Epithelial cell of prostate (primary cell): ENCODE data around the gene KBTBD3.
"Not testable (repeated sequence)": the region's sequence is repeated elsewhere in the genome, so short reads cannot be mapped to it uniquely, and the experiment has no call there.

Source experiments
- DNase-seq: peaks from one replicate; pipeline ENCODE4 v3.0.0-alpha.2; 2011; ENCODE audit warnings: low read depth, low spot score
- H3K27ac ChIP-seq: fragments of 450-650 bp; 2 replicates; pipeline ENCODE4 v1.5.1; 2017; ENCODE audit warnings: mild to moderate bottlenecking

The KBTBD3 gene

GRCh38 chr11:106014035-106014434 lies 63.1 kb downstream of the KBTBD3 start:
- no peak overlapping the region for H3K27ac ChIP-seq
- DNase-seq, result no peak

GRCh38 chr11:106012744-106013143 lies 64.4 kb downstream of the KBTBD3 start:
- DNase-seq, result no peak
- no peak overlapping the region for H3K27ac ChIP-seq

- no peak for DNase-seq
- H3K27ac ChIP-seq, result no peak overlapping the region
Observed at GRCh38 chr11:106011481-106011880, 65.7 kb downstream of the KBTBD3 start.

DNA sequence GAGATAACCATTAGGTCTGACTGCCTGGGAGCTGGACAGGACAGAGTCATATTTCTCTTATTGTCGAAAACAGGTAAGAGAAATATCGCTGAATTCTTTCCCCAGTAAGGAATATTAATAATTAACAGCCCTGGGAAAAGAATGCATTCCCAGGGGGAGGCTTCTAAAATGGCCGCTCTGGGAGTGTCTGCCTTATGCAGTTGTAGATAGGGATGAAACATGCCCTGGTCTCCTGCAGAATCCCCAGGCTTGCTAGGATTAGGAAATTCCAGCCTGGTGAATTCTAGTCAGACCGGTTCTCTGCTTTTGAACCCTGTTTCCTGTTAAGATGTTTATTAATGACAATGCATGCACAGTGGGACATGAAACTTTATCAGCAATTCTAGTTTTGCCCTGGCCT lies 74.1 kb downstream of the KBTBD3 start:
- H3K27ac ChIP-seq, DNase-seq: not testable (repeated sequence)

- no peak for DNase-seq
Observed at GRCh38 chr11:106001304-106002012, 75.7 kb downstream of the KBTBD3 start.

More at GRCh38 chr11:106001304-106002012, 75.7 kb downstream of the KBTBD3 start:
- no peak overlapping the region for H3K27ac ChIP-seq
